Putamen (tissue), 1 donor: Measurements from ENCODE around the gene IL6ST.
"Not testable (repeated sequence)": the region's sequence is repeated elsewhere in the genome, so short reads cannot be mapped to it uniquely, and the experiment has no call there.

Source experiments
- DNase-seq: peaks from one replicate; pipeline ENCODE4 v3.0.0-alpha.2; 2016; ENCODE audit warnings: low spot score

IL6ST gene

GRCh38 chr5:56004874-56005273, 10.1 kb upstream of the IL6ST start:
- no peak for DNase-seq

GRCh38 chr5:56003679-56004078, 8.9 kb upstream of the IL6ST start:
- DNase-seq: no peak

- DNase-seq: no peak
Measured at GRCh38 chr5:56003179-56003578, 8.4 kb upstream of the IL6ST start.

GRCh38 chr5:56002303-56002702, 7.5 kb upstream of the IL6ST start:
- DNase-seq: no peak

GRCh38 chr5:56000221-56000620, 5.5 kb upstream of the IL6ST start:
- not testable (repeated sequence) for DNase-seq

- no peak for DNase-seq
Measured at GRCh38 chr5:55998966-55999365, 4.2 kb upstream of the IL6ST start.

GRCh38 chr5:55997742-55998351, 3.1 kb upstream of the IL6ST start:
- DNase-seq: no peak

GRCh38 chr5:55994998-55995914, 493 bp upstream of the IL6ST start:
- peak; percentile 98 for DNase-seq

GRCh38 chr5:55993731-55994494, 850 bp downstream of the IL6ST start:
- DNase-seq: peak; percentile 34

- DNase-seq: peak; percentile 36
Measured at GRCh38 chr5:55993013-55993412, 1.8 kb downstream of the IL6ST start.

- no peak for DNase-seq
Measured at GRCh38 chr5:55991768-55992486, 2.8 kb downstream of the IL6ST start.

GRCh38 chr5:55990895-55991294, 3.9 kb downstream of the IL6ST start:
- DNase-seq: not testable (repeated sequence)

GRCh38 chr5:55989860-55990259, 4.9 kb downstream of the IL6ST start:
- DNase-seq: no peak

- DNase-seq: no peak
Measured at GRCh38 chr5:55988979-55989638, 5.7 kb downstream of the IL6ST start.

GRCh38 chr5:55988428-55988827, 6.3 kb downstream of the IL6ST start:
- not testable (repeated sequence) for DNase-seq

- no peak for DNase-seq
Measured at GRCh38 chr5:55986931-55987330, 7.8 kb downstream of the IL6ST start.

GRCh38 chr5:55985181-55985580, 9.6 kb downstream of the IL6ST start:
- DNase-seq: no peak

- no peak for DNase-seq
Measured at GRCh38 chr5:55983986-55984385, 10.8 kb downstream of the IL6ST start.

GRCh38 chr5:55982957-55983381, 11.8 kb downstream of the IL6ST start:
- DNase-seq: peak; percentile 43

GRCh38 chr5:55973296-55973695, 21.5 kb downstream of the IL6ST start:
- DNase-seq: no peak

- no peak for DNase-seq
Measured at GRCh38 chr5:55969956-55970355, 24.8 kb downstream of the IL6ST start.
